Activated T-cell treated with anti-CD3 and anti-CD28 coated beads for 48 hours (primary cell): Measurements from ENCODE around the gene CGAS.
"Not testable (repeated sequence)": the region's sequence is repeated elsewhere in the genome, so short reads cannot be mapped to it uniquely, and the experiment has no call there.

Experiments used
- DNase-seq: peaks from one replicate; pipeline ENCODE4 v3.0.0-alpha.2; 2020; ENCODE audit warnings: low read depth

The CGAS gene

GRCh38 chr6:73452107-73452461 lies at the start of gene CGAS:
TSS of gene CGAS (minus strand) at chr6:73452297. CDS start at chr6:73452181, 116 bp downstream.
- DNase-seq, result peak; percentile 74

- no peak for DNase-seq
Observed at GRCh38 chr6:73497915-73498314, 45.8 kb upstream of the CGAS start.

GRCh38 chr6:73491377-73491776 lies 39.3 kb upstream of the CGAS start:
- no peak for DNase-seq

- no peak for DNase-seq
Observed at GRCh38 chr6:73487473-73487872, 35.4 kb upstream of the CGAS start.

- DNase-seq, result no peak
Observed at GRCh38 chr6:73484438-73484837, 32.3 kb upstream of the CGAS start.

- DNase-seq, result no peak
Observed at GRCh38 chr6:73481969-73482368, 29.9 kb upstream of the CGAS start.

GRCh38 chr6:73477407-73477806 lies 25.3 kb upstream of the CGAS start:
- DNase-seq, result no peak

- DNase-seq, result no peak
Observed at GRCh38 chr6:73476723-73477122, 24.6 kb upstream of the CGAS start.

- DNase-seq, result no peak
Observed at GRCh38 chr6:73471686-73472290, 19.7 kb upstream of the CGAS start.

GRCh38 chr6:73461537-73462350 lies 9.6 kb upstream of the CGAS start, which contains the start of gene MTO1:
TSS of gene MTO1 (plus strand) at chr6:73461737. CDS start at chr6:73461855, 118 bp downstream.
- DNase-seq, result peak; percentile 73

- DNase-seq, result no peak
Observed at GRCh38 chr6:73460056-73460455, 8.0 kb upstream of the CGAS start.

- not testable (repeated sequence) for DNase-seq
Observed at GRCh38 chr6:73459474-73459873, 7.4 kb upstream of the CGAS start.

GRCh38 chr6:73455865-73456629 lies 4.0 kb upstream of the CGAS start:
- no peak for DNase-seq

GRCh38 chr6:73451223-73452106 lies 632 bp downstream of the CGAS start:
- peak; percentile 44 for DNase-seq

GRCh38 chr6:73443555-73443954 lies 8.5 kb downstream of the CGAS start:
- no peak for DNase-seq

- no peak for DNase-seq
Observed at GRCh38 chr6:73435236-73435635, 16.9 kb downstream of the CGAS start.

GRCh38 chr6:73421534-73421933 lies 30.6 kb downstream of the CGAS start:
- DNase-seq, result no peak

GRCh38 chr6:73418081-73418741 lies 33.9 kb downstream of the CGAS start:
- DNase-seq, result no peak

GRCh38 chr6:73413102-73413501 lies 39.0 kb downstream of the CGAS start:
- no peak for DNase-seq

GRCh38 chr6:73409395-73409794 lies 42.7 kb downstream of the CGAS start:
- DNase-seq, result no peak

- DNase-seq, result no peak
Observed at GRCh38 chr6:73400656-73401055, 51.4 kb downstream of the CGAS start.
